Erythroblast (primary cell): ENCODE data around the gene PRELID3B.
A peak's percentile ranks its signal among the peaks of the same experiment; 100 is the strongest.
"Not testable (repeated sequence)": the region's sequence is repeated elsewhere in the genome, so short reads cannot be mapped to it uniquely, and the experiment has no call there.

ENCODE experiments used
- DNase-seq, 2 experiments: peaks; one replicate each; lab custom pipeline; 2025; lab: John Stamatoyannopoulos, UW
- GATA1 ChIP-seq: IDR thresholded peaks from 2 replicates; pipeline ENCODE4 v1.6.1; 2011; ENCODE audit warnings: low read depth, mild to moderate bottlenecking, control low read depth, low read length, moderate library complexity
- POLR2A ChIP-seq: IDR thresholded peaks from 2 replicates; pipeline ENCODE4 v1.6.1; 2011; ENCODE audit warnings: mild to moderate bottlenecking, low read length

The PRELID3B gene

DNA sequence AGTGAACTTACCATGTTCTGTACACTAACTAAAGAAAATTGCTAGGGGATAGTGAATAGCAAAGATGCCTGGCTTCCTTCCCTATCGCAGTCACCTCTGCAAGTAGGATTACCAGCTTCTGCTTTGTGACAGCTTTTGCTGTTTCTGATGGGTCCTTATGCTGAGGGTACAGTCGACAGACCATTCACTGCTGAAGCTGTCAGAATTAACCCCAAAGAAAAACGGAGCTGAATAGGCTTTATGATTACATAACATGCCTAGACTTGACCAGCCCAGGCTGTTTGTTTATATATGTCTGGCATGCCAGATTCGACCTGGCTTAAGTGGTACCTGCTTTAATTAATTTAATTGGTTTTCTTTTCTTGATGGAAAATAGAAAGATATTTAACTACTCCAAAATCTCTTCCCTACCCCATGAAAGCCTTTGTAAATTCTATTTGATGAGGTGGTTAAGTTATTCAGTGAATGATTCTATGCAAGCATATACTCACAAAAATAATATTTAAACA lies 21.7 kb upstream of the PRELID3B start:
- DNase-seq: no peak
- TF ChIP-seq GATA1: no peak
- no peak for TF ChIP-seq POLR2A

DNA sequence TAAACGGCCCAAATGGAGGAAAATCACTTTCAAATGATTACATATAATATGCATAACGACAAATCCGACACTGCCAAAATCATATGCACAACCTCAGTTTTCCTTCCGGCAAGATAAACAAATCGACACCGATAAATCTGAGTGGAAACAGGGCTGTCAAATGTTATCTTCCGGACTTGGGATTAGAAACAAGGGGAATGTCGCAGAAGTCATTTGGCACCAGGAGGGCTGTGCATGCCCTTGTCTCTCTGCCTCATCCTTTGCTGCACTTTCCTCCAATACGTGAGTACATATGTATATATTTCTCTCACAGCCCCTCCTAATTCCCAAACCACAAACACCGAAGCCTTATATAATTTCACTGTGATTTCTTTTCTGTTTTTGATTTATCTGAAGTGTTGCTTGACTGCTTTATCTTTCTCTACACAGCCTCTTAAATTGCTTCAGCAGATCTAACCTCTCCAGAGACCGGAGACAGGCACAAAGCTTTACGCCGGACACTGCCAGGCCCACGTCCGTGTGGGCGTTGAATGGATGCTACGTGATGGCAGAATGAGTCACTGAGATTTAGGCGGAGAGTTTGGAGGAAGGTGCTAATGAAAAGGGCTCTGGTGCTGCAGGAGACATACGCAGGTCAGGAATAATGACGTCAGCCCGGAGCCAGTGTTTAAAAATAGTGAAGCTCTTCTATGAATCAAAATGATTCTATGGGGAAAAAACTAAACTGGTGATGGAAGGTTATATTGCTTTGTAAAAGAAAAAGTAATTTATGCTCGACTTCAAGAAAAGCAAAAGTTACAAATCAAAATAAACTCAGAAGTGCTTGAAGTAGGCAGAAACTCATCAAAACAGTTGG lies 21.0 kb upstream of the PRELID3B start:
- DNase-seq: no peak
- no peak for TF ChIP-seq POLR2A
- TF ChIP-seq GATA1: no peak

DNA sequence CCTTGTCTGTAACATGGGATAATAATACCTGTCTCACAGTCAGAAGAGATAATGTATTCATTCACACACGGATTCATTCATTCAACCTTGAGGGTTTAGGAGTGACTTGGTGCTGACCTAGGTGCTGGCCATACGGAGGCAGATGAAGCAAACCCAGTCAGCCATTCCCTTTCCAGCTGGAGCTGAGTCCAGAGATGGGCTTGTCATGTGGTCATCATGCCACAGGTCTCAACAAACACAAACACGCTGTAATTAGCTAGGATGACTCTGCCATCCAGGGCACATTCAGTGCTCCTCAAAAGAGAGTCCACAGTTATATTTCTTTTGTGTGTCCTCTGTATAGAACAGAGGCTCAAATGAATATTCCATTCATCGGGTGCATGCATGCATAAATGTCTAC lies 19.5 kb upstream of the PRELID3B start:
- TF ChIP-seq GATA1: no peak
- TF ChIP-seq POLR2A: no peak

DNA sequence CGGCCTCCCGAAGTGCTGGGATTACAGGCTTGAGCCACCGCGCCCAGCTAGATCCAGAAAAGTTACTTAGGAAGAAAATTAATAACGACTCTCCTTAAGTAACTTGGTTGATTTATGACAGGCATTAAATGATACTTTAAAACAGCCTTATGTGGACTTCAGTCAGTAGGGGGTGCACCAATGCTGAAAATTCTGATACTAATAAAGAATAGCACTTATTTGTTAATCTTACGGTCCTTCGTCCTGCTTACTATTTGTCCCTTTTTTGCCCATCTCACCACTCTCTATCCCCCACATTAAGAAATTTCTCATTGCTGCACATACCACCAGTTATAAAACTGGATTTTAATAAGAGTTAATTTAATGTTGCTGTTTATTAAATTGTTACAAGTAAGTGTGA lies 12.7 kb upstream of the PRELID3B start:
- no peak for TF ChIP-seq POLR2A
- TF ChIP-seq GATA1: no peak
- DNase-seq: peak; percentile 11 to 23

More for the DNA sequence above, 19.5 kb upstream of the PRELID3B start:
- no peak for DNase-seq

DNA sequence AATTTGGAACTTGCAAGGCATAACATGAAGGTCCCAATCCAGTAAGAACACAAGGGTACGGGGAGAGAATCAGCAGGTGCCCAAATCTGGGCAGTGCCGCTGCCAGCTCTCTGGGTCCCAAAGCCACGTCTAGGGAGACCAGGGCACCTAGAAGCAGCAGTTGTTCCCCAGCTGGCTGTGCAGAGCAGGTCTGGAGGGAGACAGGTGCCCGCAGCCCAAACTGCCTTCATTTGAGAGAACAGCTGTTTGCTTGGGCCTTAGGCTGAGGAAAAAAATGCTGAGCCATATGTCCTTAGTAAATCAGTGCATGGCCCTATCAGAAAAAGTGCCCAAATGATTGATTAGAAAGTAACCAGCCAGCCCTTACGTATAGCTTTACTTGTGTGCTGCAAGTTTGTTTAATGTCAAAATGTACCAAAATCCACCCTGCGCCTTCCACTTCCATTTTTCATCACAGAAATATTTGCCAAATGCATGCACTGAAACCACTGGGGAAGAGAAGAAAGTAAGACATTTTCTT lies 9.1 kb upstream of the PRELID3B start:
- no peak for DNase-seq
- TF ChIP-seq POLR2A (no peak), GATA1 (no peak)

DNA sequence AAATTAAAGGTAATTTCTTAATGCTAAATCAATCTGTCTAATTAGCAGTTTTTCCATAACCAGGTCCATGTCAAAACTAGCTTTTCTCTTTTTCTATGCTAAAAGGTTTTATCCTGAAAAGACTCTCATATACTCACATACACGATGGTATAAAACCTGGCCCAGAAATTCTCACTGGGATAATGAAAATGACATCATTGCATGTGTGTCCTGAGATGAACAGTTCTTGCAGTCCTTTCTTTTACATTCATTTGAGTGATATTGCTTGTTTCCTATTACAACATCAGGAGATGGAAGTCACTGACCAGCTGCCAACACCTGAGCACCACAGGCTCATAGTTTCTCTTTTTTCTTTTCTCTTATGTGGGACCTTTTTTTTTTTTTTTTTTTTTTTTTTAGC lies 7.9 kb upstream of the PRELID3B start:
- DNase-seq: no peak
- TF ChIP-seq POLR2A: no peak
- no peak for TF ChIP-seq GATA1

DNA sequence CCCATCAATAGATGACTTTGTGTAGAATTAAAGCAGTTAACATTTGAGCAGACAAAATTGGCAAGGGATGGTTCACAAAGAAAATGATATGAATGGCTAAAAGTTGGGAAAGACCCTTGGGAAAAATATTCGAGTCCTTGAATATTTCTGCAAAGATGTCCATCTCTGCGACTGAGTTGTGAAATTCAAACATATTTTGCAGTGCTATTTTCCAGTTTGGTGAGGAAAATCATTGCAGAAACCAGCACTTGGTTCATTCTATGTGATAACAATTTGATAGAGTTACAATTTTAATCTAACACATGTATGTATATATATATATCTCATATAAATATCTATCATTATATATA lies 6.1 kb upstream of the PRELID3B start:
- TF ChIP-seq GATA1 (no peak), POLR2A (no peak)
- DNase-seq: no peak

DNA sequence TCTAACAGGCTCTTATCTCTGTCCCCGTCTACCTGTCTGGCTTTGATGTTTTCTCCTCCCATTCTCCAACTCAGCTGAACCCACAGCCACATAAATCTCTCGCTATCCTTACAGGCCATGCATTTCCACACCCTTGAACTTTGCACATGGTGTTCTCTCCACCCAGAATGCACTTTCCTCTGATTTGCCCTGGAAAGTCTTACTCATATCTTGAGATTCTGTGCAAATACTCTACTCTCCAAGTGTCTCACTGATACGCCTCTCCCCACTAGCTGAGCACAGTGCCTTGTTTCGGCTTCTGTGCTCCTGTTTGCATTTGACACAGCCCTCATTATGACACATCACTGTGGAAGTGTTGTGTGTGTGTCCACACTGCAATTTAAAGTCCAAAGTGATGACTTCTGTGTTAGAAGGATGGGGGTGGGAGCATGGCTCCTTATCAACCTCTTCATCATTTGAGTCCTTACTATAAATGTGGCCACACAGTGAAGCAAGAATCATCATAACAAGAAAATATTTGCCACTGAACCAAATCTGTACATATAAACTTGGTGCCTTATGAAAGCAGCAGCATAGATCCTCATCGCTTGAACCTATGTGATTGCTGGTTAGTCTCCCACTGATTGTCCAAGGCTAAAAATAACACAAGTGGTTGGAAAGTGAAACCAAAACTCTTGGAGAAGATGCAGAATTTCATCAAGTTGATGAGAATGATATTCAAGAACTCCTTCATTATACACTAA lies 5.5 kb upstream of the PRELID3B start:
- TF ChIP-seq GATA1: no peak
- no peak for TF ChIP-seq POLR2A
- no peak for DNase-seq

DNA sequence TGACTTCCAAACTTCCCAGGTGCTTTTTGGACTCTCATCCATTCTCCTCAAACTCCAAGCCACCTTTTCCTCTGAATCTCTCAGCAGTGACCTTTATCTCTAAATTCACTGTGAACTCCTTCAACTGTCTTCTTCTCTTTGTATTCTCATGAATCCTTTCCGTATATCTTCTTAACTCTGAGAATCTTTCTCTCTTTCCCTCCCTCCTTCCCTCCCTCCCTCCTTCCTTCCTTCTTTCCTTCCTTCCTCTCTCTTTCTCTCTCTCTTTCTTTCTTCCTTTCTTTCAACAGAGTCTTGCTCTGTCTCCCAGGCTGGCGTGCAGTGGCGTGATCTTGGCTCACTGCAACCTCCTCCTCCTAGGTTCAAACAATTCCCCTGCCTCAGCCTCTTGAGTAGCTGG lies 4.3 kb upstream of the PRELID3B start:
- TF ChIP-seq GATA1 (no peak), POLR2A (no peak)
- no peak for DNase-seq

DNA sequence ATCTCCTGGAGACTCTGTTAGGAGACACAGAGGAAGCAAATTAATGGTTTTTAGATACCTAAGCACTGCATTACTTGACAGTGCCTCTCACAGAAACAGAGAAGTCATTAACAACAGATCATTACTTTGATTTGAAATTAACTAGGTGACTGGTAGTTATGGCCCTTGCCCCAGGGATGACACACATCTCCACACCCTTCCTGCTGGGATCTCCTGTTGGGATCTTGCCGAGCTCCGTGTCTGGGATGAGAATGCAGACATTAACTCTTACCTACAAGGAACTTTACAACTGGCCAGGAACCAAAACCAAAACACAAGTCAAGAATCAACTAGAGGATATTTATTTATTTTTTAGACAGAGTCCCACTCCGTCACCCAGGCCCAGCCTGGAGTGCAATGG lies 2.2 kb upstream of the PRELID3B start:
- TF ChIP-seq GATA1 (no peak), POLR2A (no peak)
- no peak for DNase-seq

DNA sequence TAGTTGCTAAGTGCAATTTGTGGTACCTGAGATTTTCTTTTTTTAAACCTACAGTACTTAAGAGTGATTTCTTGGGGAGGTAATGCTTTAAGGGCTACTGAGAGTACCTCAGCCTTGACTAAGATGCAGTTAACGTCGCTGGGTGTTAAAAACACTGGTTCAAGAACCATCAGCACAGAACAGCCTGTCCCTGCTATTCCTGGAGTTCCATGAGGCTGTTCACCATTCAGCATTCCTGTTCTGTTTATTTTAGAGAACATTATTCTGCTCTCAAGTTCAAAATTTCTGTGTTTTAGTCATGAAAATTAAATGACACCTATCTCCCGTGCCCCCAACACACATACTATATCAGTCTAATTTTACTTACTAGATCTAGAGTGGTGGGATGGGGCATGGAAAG lies 1.7 kb upstream of the PRELID3B start:
- TF ChIP-seq POLR2A (no peak), GATA1 (no peak)
- no peak for DNase-seq

DNA sequence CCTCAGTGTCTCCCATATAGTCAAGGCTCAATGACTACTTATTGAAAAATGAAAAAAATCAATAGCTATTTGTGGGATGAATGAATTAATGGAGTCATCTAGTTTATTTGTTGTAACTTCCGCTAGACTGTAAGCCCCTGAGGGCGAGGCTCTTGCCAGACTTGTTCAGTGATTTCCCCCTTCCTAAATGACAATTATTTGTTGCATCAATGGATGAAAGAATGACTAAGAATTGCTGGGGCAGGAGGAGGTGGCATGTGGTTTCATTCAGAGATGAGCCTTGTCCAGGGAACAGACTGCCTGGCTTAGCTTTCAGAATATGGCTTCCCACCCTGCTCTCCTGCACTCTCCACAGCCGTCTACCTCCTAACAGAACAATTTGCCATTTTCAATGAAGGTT lies 1.1 kb upstream of the PRELID3B start:
- DNase-seq: peak in 1 of 2 experiments; percentile 20
- no peak for TF ChIP-seq GATA1
- TF ChIP-seq POLR2A: no peak

DNA sequence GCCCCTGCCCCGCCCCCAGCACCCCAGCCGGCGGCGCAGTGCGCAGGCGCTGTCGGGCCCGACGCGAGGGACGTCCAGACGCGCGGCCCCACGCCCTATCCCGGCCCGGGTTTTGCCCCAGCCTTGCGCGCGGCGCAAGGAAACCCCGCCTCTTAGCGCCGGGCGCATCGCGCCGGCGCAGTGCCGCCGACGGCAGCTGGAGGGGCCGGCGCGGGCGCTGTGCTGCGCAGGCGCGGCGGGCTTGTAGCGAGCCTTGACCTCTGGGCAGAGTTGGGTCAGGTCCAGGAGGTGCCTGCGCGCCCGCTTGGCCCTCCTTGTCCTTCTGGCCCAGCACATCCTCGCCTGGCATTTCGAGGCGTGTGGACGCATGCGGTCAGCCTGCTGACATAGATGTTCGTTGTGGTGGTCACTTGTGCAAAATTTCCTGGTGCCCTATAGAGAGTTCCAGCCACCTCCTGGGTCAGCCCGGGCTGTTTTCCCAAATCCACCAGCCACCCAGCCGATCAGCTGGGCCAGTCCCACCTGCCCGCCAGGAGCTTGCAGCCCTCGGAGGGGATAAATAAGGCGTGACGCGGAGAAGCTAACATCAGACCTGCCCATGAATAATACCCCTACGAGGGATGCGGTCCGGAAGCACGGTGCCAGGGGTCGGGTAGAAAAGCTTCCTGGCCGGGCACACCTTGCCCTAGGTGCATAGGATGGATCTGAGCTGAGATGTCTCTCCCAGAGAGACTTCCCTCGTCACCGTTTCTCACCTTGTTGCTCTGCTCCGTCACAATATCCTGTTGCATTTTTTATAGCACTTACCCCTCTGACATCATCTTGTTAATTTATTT lies 428 bp upstream of the PRELID3B start:
- peak; percentile 96 to 98 for DNase-seq
- TF ChIP-seq POLR2A (peak; percentile 34), GATA1 (no peak)

DNA sequence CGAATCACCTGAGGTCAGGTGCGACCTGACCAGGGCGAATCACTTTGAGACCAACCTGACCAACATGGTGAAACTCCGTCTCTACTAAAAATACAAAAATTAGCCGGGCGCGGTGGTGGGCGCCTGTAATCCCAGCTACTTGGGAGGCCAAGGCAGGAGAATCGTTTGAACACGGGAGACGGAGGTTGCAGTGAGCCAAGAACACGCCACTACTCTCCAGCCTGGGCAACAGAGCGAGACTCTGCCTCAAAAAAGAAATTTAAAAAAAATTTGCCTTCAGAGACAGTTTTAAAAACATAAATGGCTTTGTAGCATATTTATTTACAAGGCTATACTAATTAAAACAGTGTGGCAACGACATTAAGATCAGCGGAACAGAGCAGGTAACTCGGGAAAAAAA lies 1.1 kb downstream of the PRELID3B start:
- DNase-seq: not testable (repeated sequence)
